Neural progenitor cell (in vitro differentiated cells): Measurements from ENCODE around the gene PEMT. TPM values are rescaled to one million over a fixed set of nuclear protein-coding genes. Genes with fewer than 3 reads are reported as not detected.

ENCODE experiments used
- DNase-seq: peaks from one replicate; pipeline ENCODE4 v3.0.0-alpha.2; 2016; ENCODE audit warnings: low spot score
- H2AFZ ChIP-seq: fragments of 200-600 bp; sonication (generic); replicated peaks from 2 replicates; pipeline ENCODE4 v1.6.1; 2016; ENCODE audit warnings: antibody characterized with exemption
- H3F3A ChIP-seq: fragments of 200-600 bp; sonication (generic); 2 replicates; pipeline ENCODE4 v1.6.1; 2016; ENCODE audit warnings: antibody characterized with exemption, low read depth
- H3K27ac ChIP-seq: fragments of 200-600 bp; sonication (generic); 2 replicates; pipeline ENCODE4 v1.5.1; 2016; ENCODE audit warnings: mild to moderate bottlenecking
- H3K27me3 ChIP-seq: fragments of 200-600 bp; sonication (generic); 2 replicates; pipeline ENCODE4 v1.6.1; 2016; ENCODE audit warnings: mild to moderate bottlenecking, moderate library complexity
- H3K36me3 ChIP-seq: fragments of 200-600 bp; sonication (generic); 2 replicates; pipeline ENCODE4 v1.5.1; 2016
- H3K4me1 ChIP-seq: fragments of 200-600 bp; sonication (generic); 2 replicates; pipeline ENCODE4 v1.6.1; 2016; ENCODE audit warnings: mixed run types
- H3K4me2 ChIP-seq: fragments of 200-600 bp; sonication (generic); 2 replicates; pipeline ENCODE4 v1.6.1; 2016
- H3K4me3 ChIP-seq: fragments of 200-600 bp; sonication (generic); 2 replicates; pipeline ENCODE4 v1.5.1; 2016
- H3K79me2 ChIP-seq: fragments of 200-600 bp; sonication (generic); 2 replicates; pipeline ENCODE4 v1.6.1; 2016; ENCODE audit warnings: low read depth
- H3K9ac ChIP-seq: fragments of 200-600 bp; sonication (generic); 2 replicates; pipeline ENCODE4 v1.6.1; 2016
- H3K9me3 ChIP-seq: fragments of 200-600 bp; sonication (generic); 2 replicates; pipeline ENCODE4 v1.5.1; 2016; ENCODE audit warnings: low read depth
- H4K20me1 ChIP-seq: fragments of 200-600 bp; sonication (generic); 2 replicates; pipeline ENCODE4 v1.6.1; 2016; ENCODE audit warnings: low read depth
- H3K27ac Mint-ChIP-seq: 3 replicates; pipeline ENCODE4 v1.8.0; 2021; ENCODE audit warnings: mixed read lengths
- H3K27me3 Mint-ChIP-seq: 2 replicates; pipeline ENCODE4 v1.8.0; 2022; ENCODE audit warnings: low read depth, mild to moderate bottlenecking, inconsistent platforms, moderate library complexity, mixed read lengths; ENCODE audit not compliant: insufficient read depth
- H3K36me3 Mint-ChIP-seq: 3 replicates; pipeline ENCODE4 v1.8.0; 2021; ENCODE audit warnings: mixed read lengths
- H3K4me1 Mint-ChIP-seq: 3 replicates; pipeline ENCODE4 v1.8.0; 2021; ENCODE audit warnings: mixed read lengths
- H3K4me3 Mint-ChIP-seq: 3 replicates; pipeline ENCODE4 v1.8.0; 2021; ENCODE audit warnings: mild to moderate bottlenecking, moderate library complexity, mixed read lengths
- H3K9me3 Mint-ChIP-seq: 3 replicates; pipeline ENCODE4 v1.8.0; 2020; ENCODE audit warnings: mixed read lengths
- CTCF ChIP-seq: fragments of 200-600 bp; sonication (generic); IDR thresholded peaks from 2 replicates; pipeline ENCODE4 v1.5.1; 2017; ENCODE audit warnings: antibody characterized with exemption, mild to moderate bottlenecking
- EZH2 ChIP-seq: fragments of 200-600 bp; sonication (generic); IDR thresholded peaks from 2 replicates; pipeline ENCODE4 v1.6.1; 2017; ENCODE audit warnings: antibody characterized with exemption, mild to moderate bottlenecking, moderate library complexity
- EZH2phosphoT487 ChIP-seq: fragments of 200-600 bp; sonication (generic); IDR thresholded peaks from 2 replicates; pipeline ENCODE4 v1.6.1; 2017; ENCODE audit warnings: antibody characterized with exemption
- total RNA-seq: library from RNA; depleted of rRNA; stranded (reverse); fragments of >200 nt; gene quantifications from 2 replicates; pipeline ENCODE4 v1.2.3, GENCODE V29; 2015; ENCODE audit warnings: low replicate concordance

PEMT gene
- total RNA-seq, 1 donor from 2014 or later, result 17.7 TPM

- Mint-ChIP-seq H3K36me3 (no peaks in the 10 kb centered on the region), H3K4me3 (no peak overlapping the region), H3K27me3 (peaks cover 4% of the 10 kb centered on the region), H3K9me3 (no peaks in the 10 kb centered on the region), H3K27ac (no peak overlapping the region), H3K4me1 (peaks cover 15% of the 10 kb centered on the region)
- no peaks in the 10 kb centered on the region for H3K9me3 ChIP-seq
- no peaks in the 10 kb centered on the region for H3K27me3 ChIP-seq
- no peak overlapping the region for H3K9ac ChIP-seq
- peaks cover 5% of the 10 kb centered on the region for H3F3A ChIP-seq
- no peaks in the 10 kb centered on the region for H3K36me3 ChIP-seq
- no peaks in the 10 kb centered on the region for H4K20me1 ChIP-seq
- peaks cover 14% of the 10 kb centered on the region for H3K79me2 ChIP-seq
- no peak overlapping the region for H2AFZ ChIP-seq
- TF ChIP-seq EZH2phosphoT487 (no peak), CTCF (no peak), EZH2 (no peak)
- H3K4me2 ChIP-seq, result no peak overlapping the region
- no peaks in the 10 kb centered on the region for H3K4me1 ChIP-seq
- no peak for DNase-seq
- no peak overlapping the region for H3K27ac ChIP-seq
- no peak overlapping the region for H3K4me3 ChIP-seq
These were observed 4.2 kb upstream of the PEMT start for GRCh38 chr17:17595755-17596154.

- H2AFZ ChIP-seq, result no peak overlapping the region
- TF ChIP-seq EZH2, result no peak
- no peak for TF ChIP-seq CTCF
- TF ChIP-seq EZH2phosphoT487, result no peak
- no peaks in the 10 kb centered on the region for H3K27me3 ChIP-seq
- H3K4me3 ChIP-seq, result no peak overlapping the region
- peaks cover 13% of the 10 kb centered on the region for H3K4me1 Mint-ChIP-seq
- H4K20me1 ChIP-seq, result no peaks in the 10 kb centered on the region
- no peaks in the 10 kb centered on the region for H3K9me3 Mint-ChIP-seq
- no peak overlapping the region for H3K27ac Mint-ChIP-seq
- H3K36me3 Mint-ChIP-seq, result no peaks in the 10 kb centered on the region
- no peak overlapping the region for H3K9ac ChIP-seq
- peak overlapping the region; percentile 99 for H3K4me2 ChIP-seq
- H3K4me3 Mint-ChIP-seq, result peak overlapping the region; percentile 96
- peaks cover 30% of the 10 kb centered on the region for H3K79me2 ChIP-seq
- no peak for DNase-seq
- H3K4me1 ChIP-seq, result peaks cover 4% of the 10 kb centered on the region
- no peaks in the 10 kb centered on the region for H3K9me3 ChIP-seq
- H3K27ac ChIP-seq, result no peak overlapping the region
- H3F3A ChIP-seq, result peaks cover 5% of the 10 kb centered on the region
- H3K36me3 ChIP-seq, result no peaks in the 10 kb centered on the region
- H3K27me3 Mint-ChIP-seq, result peaks cover 2% of the 10 kb centered on the region
These were observed 1.7 kb upstream of the PEMT start for GRCh38 chr17:17593222-17593620.

- Histone ChIP-seq H3F3A (peaks cover 5% of the 10 kb centered on the region), H3K36me3 (no peaks in the 10 kb centered on the region), H3K4me1 (peaks cover 4% of the 10 kb centered on the region), H4K20me1 (no peaks in the 10 kb centered on the region), H3K27ac (no peak overlapping the region), H3K4me2 (peak overlapping the region; percentile 85), H3K4me3 (peak overlapping the region; percentile 95), H3K79me2 (peaks cover 36% of the 10 kb centered on the region), H3K27me3 (no peaks in the 10 kb centered on the region), H3K9ac (peak overlapping the region; percentile 63), H3K9me3 (no peaks in the 10 kb centered on the region), H2AFZ (peak overlapping the region; percentile 96)
- H3K9me3 Mint-ChIP-seq, result no peaks in the 10 kb centered on the region
- no peak for DNase-seq
- peak overlapping the region; percentile 86 for H3K27ac Mint-ChIP-seq
- H3K4me1 Mint-ChIP-seq, result peaks cover 15% of the 10 kb centered on the region
- TF ChIP-seq EZH2phosphoT487 (no peak), CTCF (no peak), EZH2 (no peak)
- peaks cover 8% of the 10 kb centered on the region for H3K36me3 Mint-ChIP-seq
- peak overlapping the region; percentile 96 for H3K4me3 Mint-ChIP-seq
- peaks cover 2% of the 10 kb centered on the region for H3K27me3 Mint-ChIP-seq
These were observed 589 bp downstream of the PEMT start for GRCh38 chr17:17590883-17591354.
